ENCODE data around the gene SFI1. TPM values are rescaled to one million over a fixed set of nuclear protein-coding genes. Genes with fewer than 3 reads are reported as not detected.

Gene SFI1
- total RNA-seq, 2 experiments from 2014 or later: 147 to 155 TPM

DNA sequence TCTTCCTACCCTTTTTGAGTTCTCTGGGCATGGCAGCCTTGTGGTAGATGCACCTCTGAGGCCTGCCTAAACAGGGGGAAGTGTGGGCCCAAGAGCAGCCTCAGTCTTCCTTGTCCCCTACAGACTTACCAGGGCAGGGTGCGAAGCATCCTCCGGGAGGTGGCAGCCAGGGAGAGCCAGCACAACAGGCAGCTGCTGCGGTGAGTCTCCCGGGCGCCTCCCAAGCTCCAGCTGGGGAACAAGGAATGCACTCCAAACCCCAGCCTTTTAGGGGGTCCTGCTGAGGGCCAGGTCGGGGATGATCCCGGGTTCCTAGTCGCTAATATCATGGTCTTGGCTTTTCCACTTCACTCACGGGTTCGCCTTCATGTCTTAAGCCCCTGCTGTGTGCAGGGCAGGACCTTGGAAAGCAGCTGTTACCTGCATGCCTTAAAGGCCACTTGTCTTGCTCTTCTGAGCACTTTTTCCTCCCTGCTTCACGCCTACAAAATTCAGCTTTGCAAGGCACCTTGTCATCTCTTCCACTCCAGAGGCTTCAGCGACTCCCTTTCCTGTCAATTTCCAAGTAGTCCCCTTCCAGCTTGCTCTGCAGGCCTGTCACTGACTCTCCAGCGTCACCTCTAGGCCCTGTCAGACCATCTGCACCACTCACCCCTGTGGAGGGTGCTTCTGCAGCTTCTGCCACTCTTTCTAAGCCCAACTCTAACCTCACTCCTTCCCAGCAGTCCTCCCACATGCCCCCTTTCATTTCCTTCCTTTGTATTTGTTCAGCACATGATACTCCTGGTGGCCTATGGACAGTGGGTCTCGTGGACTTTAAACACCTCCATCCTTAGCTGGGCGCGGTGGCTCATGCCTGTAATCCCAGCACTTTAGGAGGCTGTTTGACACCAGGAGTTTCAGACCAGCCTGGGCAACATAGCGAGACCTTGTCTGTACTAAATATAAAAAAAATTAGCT is 108.7 kb downstream of the SFI1 start:
- Mint-ChIP-seq H3K36me3 (ENCODE audit: low read depth) (peaks cover 14% of the 10 kb centered on the region), H3K4me1 (ENCODE audit: low read depth) (no peaks in the 10 kb centered on the region), H3K27me3 (ENCODE audit: low read depth) (no peaks in the 10 kb centered on the region), H3K27ac (peak overlapping the region; percentile 50), H3K4me3 (no peak overlapping the region), H3K9me3 (no peaks in the 10 kb centered on the region)
- CTCF ChIA-PET: no interaction called here
- no peak for DNase-seq
- intact Hi-C loops (cut with micrococcal nuclease): no loop called here

DNA sequence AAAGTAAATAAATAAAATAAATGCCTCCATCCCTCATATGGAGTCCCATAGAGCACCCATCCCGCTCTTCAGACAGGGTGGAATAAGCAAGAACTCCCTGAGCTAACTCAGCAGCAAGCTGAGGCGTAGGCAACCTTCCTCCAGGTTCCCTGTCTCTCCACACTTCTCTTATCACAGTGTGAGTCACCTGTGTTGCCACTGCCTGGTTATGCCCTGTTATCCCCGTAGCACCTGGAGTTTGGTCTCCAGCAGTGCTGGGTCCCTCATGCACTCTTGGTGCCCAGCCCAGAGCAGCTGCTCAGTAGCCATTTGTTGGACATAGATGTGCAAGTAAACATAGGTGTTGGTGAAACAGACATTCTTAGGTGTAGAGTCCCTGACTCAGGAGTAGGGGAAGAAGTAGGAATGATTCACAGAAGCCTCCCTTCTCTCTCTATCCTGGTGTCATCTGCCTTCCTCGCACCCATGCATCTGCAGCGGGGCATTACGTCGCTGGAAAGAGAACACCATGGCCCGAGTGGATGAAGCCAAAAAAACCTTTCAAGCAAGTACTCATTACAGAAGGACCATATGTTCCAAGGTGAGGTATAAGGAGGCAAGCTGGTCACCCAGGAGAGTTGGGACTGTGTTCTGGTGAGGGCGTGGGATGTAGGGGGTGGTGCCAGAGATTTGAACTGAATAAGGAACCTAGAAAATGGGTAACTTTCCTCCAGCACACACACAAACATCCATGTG is 109.7 kb downstream of the SFI1 start:
- no peak overlapping the region for H3K27ac Mint-ChIP-seq
- no peaks in the 10 kb centered on the region for H3K9me3 Mint-ChIP-seq
- no peak for DNase-seq
- no peaks in the 10 kb centered on the region for H3K27me3 Mint-ChIP-seq (ENCODE audit: low read depth)
- H3K36me3 Mint-ChIP-seq (ENCODE audit: low read depth): peaks cover 14% of the 10 kb centered on the region
- intact Hi-C loops (cut with micrococcal nuclease): no loop called here
- H3K4me3 Mint-ChIP-seq: no peak overlapping the region
- CTCF ChIA-PET: no interaction called here
- H3K4me1 Mint-ChIP-seq (ENCODE audit: low read depth): no peaks in the 10 kb centered on the region

DNA sequence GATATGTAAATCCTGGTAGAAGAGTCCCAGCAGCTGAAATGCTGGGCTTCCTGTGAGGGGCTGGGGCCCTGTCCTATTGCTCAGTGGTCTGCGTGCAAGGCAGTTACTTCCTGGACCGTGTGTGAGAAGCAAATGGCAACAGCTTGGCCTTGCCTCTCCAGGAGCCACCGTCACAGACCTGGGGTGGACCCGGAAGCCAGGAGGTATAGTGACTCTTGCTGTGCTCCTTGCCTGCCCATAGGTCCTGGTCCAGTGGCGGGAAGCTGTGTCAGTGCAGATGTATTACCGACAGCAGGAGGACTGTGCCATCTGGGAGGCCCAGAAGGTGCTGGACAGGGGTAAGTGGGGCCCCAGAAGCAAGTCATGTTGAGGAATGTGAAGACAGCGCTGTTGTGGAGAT is 111.4 kb downstream of the SFI1 start:
- no peaks in the 10 kb centered on the region for H3K4me1 Mint-ChIP-seq (ENCODE audit: low read depth)
- intact Hi-C loops (cut with micrococcal nuclease): no loop called here
- no peak overlapping the region for H3K27ac Mint-ChIP-seq
- peaks cover 4% of the 10 kb centered on the region for H3K36me3 Mint-ChIP-seq (ENCODE audit: low read depth)
- H3K9me3 Mint-ChIP-seq: no peaks in the 10 kb centered on the region
- H3K4me3 Mint-ChIP-seq: no peak overlapping the region
- H3K27me3 Mint-ChIP-seq (ENCODE audit: low read depth): no peaks in the 10 kb centered on the region
- DNase-seq: no peak
- CTCF ChIA-PET: no interaction called here

DNA sequence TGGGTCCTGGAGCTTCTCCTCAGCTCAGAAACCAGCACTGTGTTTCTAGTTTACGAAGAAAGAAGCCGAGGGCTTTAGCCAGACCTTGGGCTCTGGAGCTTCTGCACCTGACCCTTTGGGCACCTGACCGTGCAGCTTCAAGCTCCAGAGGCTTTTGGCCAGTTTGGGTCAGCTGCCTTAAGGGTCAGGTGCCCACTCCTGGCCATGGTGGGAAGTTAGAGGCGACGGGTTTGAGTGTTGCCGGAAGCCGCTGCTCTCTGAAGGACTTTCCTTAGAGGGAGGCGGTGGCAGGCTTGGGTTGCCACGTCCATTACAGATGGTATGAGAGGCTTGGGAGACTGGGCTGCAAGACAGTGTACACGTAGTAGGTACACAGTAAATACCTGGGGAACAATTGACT is 113.4 kb downstream of the SFI1 start:
- intact Hi-C loops (cut with micrococcal nuclease): no loop called here
- Mint-ChIP-seq H3K36me3 (ENCODE audit: low read depth) (peaks cover 5% of the 10 kb centered on the region), H3K27ac (no peak overlapping the region), H3K9me3 (no peaks in the 10 kb centered on the region), H3K4me1 (ENCODE audit: low read depth) (peaks cover 2% of the 10 kb centered on the region), H3K27me3 (ENCODE audit: low read depth) (no peaks in the 10 kb centered on the region), H3K4me3 (no peak overlapping the region)
- CTCF ChIA-PET: no interaction called here
- DNase-seq: no peak

DNA sequence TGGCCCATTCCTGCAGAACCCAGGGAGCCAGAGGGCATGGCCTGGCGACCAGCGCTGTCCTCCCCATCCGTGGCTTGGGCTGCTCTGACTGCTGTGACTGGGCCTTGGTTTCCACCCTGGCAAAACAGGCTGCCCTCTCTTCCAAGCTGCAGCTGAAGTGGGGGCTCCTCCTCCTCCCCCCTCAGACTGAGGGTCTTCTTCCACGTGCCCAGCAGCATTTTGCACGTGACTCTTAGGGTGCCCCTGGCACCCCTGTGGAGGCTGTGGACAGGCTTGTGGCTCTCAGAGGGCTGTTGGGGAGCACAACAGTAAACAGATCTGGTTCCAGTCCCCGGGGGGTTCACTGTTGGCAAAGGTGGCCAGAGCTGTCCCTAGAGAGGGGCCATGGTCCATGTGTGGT is 114.3 kb downstream of the SFI1 start:
- no peak overlapping the region for H3K4me3 Mint-ChIP-seq
- H3K36me3 Mint-ChIP-seq (ENCODE audit: low read depth): peaks cover 5% of the 10 kb centered on the region
- no peak for DNase-seq
- peaks cover 7% of the 10 kb centered on the region for H3K4me1 Mint-ChIP-seq (ENCODE audit: low read depth)
- H3K9me3 Mint-ChIP-seq: no peaks in the 10 kb centered on the region
- CTCF ChIA-PET: no interaction called here
- no peak overlapping the region for H3K27ac Mint-ChIP-seq
- intact Hi-C loops (cut with micrococcal nuclease): no loop called here
- H3K27me3 Mint-ChIP-seq (ENCODE audit: low read depth): no peaks in the 10 kb centered on the region

DNA sequence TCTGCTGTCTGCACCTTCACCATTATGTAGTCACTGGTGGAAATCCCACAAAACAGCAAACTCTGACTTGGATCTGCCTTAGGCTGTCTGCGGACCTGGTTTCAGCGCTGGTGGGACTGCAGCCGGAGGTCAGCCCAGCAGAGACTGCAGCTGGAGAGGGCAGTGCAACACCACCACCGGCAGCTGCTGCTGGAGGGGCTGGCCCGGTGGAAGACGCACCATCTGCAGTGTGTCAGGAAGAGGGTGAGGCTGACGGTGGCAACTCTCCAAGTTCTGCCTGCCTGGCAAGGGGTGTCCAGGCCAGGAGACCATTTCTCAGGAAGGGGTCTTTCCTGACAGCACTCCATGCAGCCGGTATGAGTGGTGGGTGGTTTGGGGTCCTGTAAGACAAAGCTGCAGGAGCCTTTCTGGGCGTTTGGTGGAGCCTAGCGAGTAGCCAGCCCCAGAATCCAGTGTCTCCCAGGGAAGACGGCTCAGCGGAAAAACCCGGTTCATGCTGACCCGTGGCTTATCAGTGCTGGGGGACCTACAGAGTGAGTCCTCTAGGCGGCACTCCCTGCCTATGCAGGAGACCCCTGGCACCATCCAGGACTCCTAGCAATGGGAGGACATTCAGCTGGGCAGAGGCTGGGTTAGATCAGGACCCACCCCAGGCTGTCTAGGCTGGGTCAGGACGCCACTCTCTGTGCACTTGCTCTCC is 114.9 kb downstream of the SFI1 start:
- Mint-ChIP-seq H3K4me3 (no peak overlapping the region), H3K27me3 (ENCODE audit: low read depth) (no peaks in the 10 kb centered on the region), H3K27ac (no peak overlapping the region), H3K9me3 (no peaks in the 10 kb centered on the region), H3K4me1 (ENCODE audit: low read depth) (peaks cover 13% of the 10 kb centered on the region), H3K36me3 (ENCODE audit: low read depth) (peaks cover 5% of the 10 kb centered on the region)
- no peak for DNase-seq
- intact Hi-C loops (cut with micrococcal nuclease): no loop called here
- CTCF ChIA-PET: interaction anchor here (0.6 kb wide), 1 partner anchor 54 kb away, joined by 3 read pairs; no protein-coding TSS in a partner anchor

DNA sequence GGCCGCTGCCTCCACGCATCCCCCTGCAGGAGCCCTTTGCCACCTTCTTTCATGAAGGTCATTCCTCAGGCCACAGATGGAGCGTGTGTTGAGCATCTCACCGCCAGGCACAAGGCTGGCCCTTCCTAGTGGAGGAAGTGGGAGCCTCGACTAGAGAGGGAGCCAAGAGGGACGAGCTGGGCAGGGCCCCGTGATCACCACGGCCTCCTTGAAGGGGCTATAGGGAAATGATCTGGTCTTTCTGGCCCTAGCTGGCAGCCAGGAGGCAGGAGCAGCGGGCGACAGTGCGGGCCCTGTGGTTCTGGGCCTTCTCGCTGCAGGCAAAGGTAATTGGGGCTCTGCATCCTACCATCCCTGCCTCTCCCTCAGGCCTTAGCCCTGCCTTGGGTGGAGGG is 116.6 kb downstream of the SFI1 start:
- no peaks in the 10 kb centered on the region for H3K27me3 Mint-ChIP-seq (ENCODE audit: low read depth)
- no peak overlapping the region for H3K4me3 Mint-ChIP-seq
- peaks cover 20% of the 10 kb centered on the region for H3K4me1 Mint-ChIP-seq (ENCODE audit: low read depth)
- peaks cover 6% of the 10 kb centered on the region for H3K36me3 Mint-ChIP-seq (ENCODE audit: low read depth)
- no peak overlapping the region for H3K27ac Mint-ChIP-seq
- H3K9me3 Mint-ChIP-seq: no peaks in the 10 kb centered on the region
- intact Hi-C loops (cut with micrococcal nuclease): no loop called here
- CTCF ChIA-PET: no interaction called here
- no peak for DNase-seq

DNA sequence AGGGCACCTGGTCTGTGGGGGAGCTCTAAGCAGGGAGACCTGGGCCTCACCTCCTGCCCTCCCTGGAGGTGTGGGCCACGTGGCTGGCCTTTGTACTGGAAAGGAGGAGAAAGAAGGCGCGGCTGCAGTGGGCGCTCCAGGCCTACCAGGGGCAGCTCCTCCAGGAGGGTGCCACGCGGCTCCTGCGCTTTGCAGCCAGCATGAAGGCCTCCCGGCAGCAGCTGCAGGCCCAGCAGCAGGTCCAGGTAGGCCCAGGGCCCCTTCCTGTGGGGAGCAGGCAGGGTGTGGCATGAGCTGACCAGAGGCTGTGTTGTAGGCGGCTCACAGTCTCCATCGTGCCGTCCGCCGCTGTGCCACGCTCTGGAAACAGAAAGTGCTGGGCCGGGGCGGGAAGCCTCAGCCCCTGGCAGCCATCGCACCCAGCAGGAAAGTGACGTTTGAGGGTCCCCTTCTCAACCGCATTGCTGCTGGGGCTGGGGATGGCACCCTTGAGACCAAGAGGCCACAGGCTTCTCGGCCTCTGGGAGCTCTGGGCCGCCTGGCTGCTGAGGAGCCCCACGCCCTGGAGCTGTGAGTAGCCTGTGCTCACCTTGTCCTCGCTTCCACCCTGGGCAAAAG is 117.1 kb downstream of the SFI1 start:
- intact Hi-C loops (cut with micrococcal nuclease): no loop called here
- H3K27ac Mint-ChIP-seq: no peak overlapping the region
- DNase-seq: no peak
- H3K36me3 Mint-ChIP-seq (ENCODE audit: low read depth): peaks cover 7% of the 10 kb centered on the region
- no peaks in the 10 kb centered on the region for H3K9me3 Mint-ChIP-seq
- H3K4me1 Mint-ChIP-seq (ENCODE audit: low read depth): peaks cover 20% of the 10 kb centered on the region
- no peak overlapping the region for H3K4me3 Mint-ChIP-seq
- no peaks in the 10 kb centered on the region for H3K27me3 Mint-ChIP-seq (ENCODE audit: low read depth)
- CTCF ChIA-PET: no interaction called here

DNA sequence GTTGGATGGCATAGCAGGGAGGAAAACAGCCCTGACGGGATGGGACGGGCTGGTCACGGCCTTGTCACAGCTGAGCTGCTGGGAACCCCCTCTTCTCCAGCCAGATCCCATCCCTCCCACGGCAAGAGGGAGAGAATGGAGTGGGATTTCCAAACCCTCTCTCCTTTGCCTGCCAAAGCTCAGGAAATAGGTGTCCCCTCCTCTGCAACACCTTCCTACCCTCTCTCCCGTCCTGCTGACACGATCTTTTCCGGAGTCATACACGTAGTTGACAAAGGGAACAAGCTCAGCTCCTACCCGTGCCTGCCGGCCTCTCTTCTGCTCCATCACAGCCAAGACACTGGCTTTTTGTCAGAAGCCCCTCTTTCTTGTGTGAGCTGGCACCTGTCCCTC is 117.6 kb downstream of the SFI1 start:
- Mint-ChIP-seq H3K9me3 (no peaks in the 10 kb centered on the region), H3K27ac (peak overlapping the region; percentile 22), H3K27me3 (ENCODE audit: low read depth) (no peaks in the 10 kb centered on the region), H3K4me3 (no peak overlapping the region), H3K4me1 (ENCODE audit: low read depth) (peaks cover 20% of the 10 kb centered on the region), H3K36me3 (ENCODE audit: low read depth) (peaks cover 12% of the 10 kb centered on the region)
- CTCF ChIA-PET: interaction anchor here (0.7 kb wide), 1 partner anchor 146 kb away, joined by 3 read pairs; no protein-coding TSS in a partner anchor
- no peak for DNase-seq
- intact Hi-C loops (cut with micrococcal nuclease): no loop called here

DNA sequence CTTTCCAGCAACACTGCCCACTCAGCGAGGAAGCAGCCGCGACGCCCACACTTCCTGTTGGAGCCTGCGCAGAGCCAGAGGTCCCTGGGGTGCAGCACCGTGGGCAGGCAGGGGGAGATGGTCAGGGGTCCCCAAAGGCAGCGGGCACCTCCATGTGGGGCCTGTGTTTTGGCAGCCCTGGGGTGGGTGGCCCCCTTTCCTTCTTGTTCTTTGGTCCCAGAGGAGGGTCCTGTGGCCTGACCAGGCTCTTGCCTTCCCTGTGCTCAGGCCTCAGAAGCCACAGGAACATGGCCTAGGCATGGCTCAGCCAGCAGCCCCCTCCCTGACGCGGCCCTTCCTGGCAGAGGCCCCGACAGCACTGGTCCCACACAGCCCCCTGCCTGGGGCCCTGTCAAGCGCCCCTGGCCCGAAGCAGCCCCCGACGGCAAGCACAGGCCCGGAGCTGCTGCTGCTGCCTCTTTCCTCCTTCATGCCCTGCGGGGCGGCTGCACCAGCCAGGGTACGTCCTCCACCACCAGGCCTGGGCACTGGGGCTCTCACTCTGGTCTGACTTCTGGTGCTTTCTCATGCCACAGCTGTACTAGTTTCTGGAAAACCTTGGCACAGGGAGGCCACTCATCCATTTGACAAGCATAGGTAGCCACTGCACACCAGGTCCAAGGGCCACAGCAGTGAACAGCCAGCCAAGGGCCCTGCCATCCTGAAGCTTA is 118.6 kb downstream of the SFI1 start:
- peaks cover 13% of the 10 kb centered on the region for H3K36me3 Mint-ChIP-seq (ENCODE audit: low read depth)

DNA sequence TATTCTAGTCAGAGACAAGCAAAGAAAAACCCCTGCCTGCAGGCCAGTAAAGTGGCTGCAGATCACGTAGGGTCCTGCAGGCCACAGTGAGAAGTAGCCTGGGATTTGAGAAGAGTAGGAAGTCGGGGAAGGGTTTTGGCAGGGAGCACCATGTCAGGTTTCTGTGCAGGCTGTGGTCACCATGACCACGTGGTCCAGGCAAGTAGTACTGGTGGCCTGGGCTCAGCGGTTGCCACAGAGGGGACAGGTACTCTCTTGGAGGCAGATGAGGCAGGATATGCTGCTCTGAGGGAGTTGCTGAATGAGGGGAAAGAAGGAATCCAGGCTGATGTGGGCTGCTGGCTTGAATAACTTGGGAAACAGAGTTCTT is 119.1 kb downstream of the SFI1 start:
- Mint-ChIP-seq H3K36me3 (ENCODE audit: low read depth) (peaks cover 15% of the 10 kb centered on the region), H3K27me3 (ENCODE audit: low read depth) (no peaks in the 10 kb centered on the region), H3K27ac (peak overlapping the region; percentile 82), H3K9me3 (no peaks in the 10 kb centered on the region), H3K4me3 (no peak overlapping the region), H3K4me1 (ENCODE audit: low read depth) (peaks cover 20% of the 10 kb centered on the region)
- CTCF ChIA-PET: interaction anchor here (1.3 kb wide), 1 partner anchor 44 kb away, joined by 5 read pairs; no protein-coding TSS in a partner anchor
- DNase-seq: no peak
- intact Hi-C loops (cut with micrococcal nuclease): no loop called here

More for the DNA sequence above, 118.6 kb downstream of the SFI1 start:
- H3K4me3 Mint-ChIP-seq: no peak overlapping the region
- peaks cover 20% of the 10 kb centered on the region for H3K4me1 Mint-ChIP-seq (ENCODE audit: low read depth)
- DNase-seq: no peak
- no peaks in the 10 kb centered on the region for H3K27me3 Mint-ChIP-seq (ENCODE audit: low read depth)
- no peaks in the 10 kb centered on the region for H3K9me3 Mint-ChIP-seq
- intact Hi-C loops (cut with micrococcal nuclease): no loop called here
- peak overlapping the region; percentile 82 for H3K27ac Mint-ChIP-seq
- CTCF ChIA-PET: interaction anchor here (1.3 kb wide), 1 partner anchor 43 kb away, joined by 5 read pairs; no protein-coding TSS in a partner anchor
